ENCODE measurements around the gene GTF3C5. TPM values are rescaled to one million over a fixed set of nuclear protein-coding genes. Genes with fewer than 3 reads are reported as not detected.
"Not testable (repeated sequence)": the region's sequence is repeated elsewhere in the genome, so short reads cannot be mapped to it uniquely, and the experiment has no call there.

Gene GTF3C5
- total RNA-seq, 2 donors from 2014 or later, result 89.7 to 94.6 TPM

- not testable (repeated sequence) for H3K4me3 Mint-ChIP-seq; H3K27ac ChIP-seq (ENCODE audit: low read depth, low read length); H3K4me3 ChIP-seq (ENCODE audit: low read length); DNase-seq; H3K4me1 ChIP-seq (ENCODE audit: control insufficient read depth, insufficient read depth, low read length); H3K9me3 ChIP-seq (ENCODE audit: control insufficient read depth, low read length); H3K9me3 Mint-ChIP-seq; H3K27ac Mint-ChIP-seq; H3K27me3 ChIP-seq (ENCODE audit: control insufficient read depth, insufficient read depth, low read length, poor library complexity, severe bottlenecking); H3K36me3 ChIP-seq (ENCODE audit: control insufficient read depth, insufficient read depth, low read length); H3K9ac ChIP-seq (ENCODE audit: extremely low read depth, low read length, poor library complexity, severe bottlenecking)
- Mint-ChIP-seq H3K27me3 (ENCODE audit: insufficient read depth) (peaks cover 14% of the 10 kb centered on the region), H3K4me1 (peaks cover 21% of the 10 kb centered on the region), H3K36me3 (ENCODE audit: low read depth) (peaks cover 15% of the 10 kb centered on the region)
- 75% methylated on average over 2 of the region's 8 CpGs; no CpG with 5 or more reads in 1 of the 2 experiments for WGBS, 2 experiments (ENCODE audit: insufficient coverage in 1 of 2, insufficient read length in 1 of 2)
These were observed 31.8 kb downstream of the GTF3C5 start for GRCh38 chr9:133062569-133062968.

GRCh38 chr9:133063159-133063499 lies 32.3 kb downstream of the GTF3C5 start:
- Histone ChIP-seq H3K9me3 (ENCODE audit: control insufficient read depth, low read length) (no peaks in the 10 kb centered on the region), H3K27me3 (ENCODE audit: control insufficient read depth, insufficient read depth, low read length, poor library complexity, severe bottlenecking) (no peaks in the 10 kb centered on the region), H3K4me3 (ENCODE audit: low read length) (no peak overlapping the region), H3K4me1 (ENCODE audit: control insufficient read depth, insufficient read depth, low read length) (peaks cover 7% of the 10 kb centered on the region), H3K27ac (ENCODE audit: low read depth, low read length) (no peak overlapping the region), H3K9ac (ENCODE audit: extremely low read depth, low read length, poor library complexity, severe bottlenecking) (no peak overlapping the region), H3K36me3 (ENCODE audit: control insufficient read depth, insufficient read depth, low read length) (peaks cover 7% of the 10 kb centered on the region)
- Mint-ChIP-seq H3K4me1 (peaks cover 21% of the 10 kb centered on the region), H3K9me3 (no peaks in the 10 kb centered on the region), H3K36me3 (ENCODE audit: low read depth) (peaks cover 9% of the 10 kb centered on the region), H3K4me3 (no peak overlapping the region), H3K27ac (no peak overlapping the region), H3K27me3 (ENCODE audit: insufficient read depth) (peaks cover 9% of the 10 kb centered on the region)
- no peak for TF ChIP-seq CTCF (conservative IDR thresholded peaks at IDR 0.05)
- DNase-seq, result no peak
- WGBS, 2 experiments (ENCODE audit: insufficient coverage in 1 of 2, insufficient read length in 1 of 2), result 92 to 98% methylated on average over 6 to 8 of the region's 8 CpGs

GRCh38 chr9:133063500-133064231 lies 32.9 kb downstream of the GTF3C5 start:
- Histone ChIP-seq H3K9me3 (ENCODE audit: control insufficient read depth, low read length) (no peaks in the 10 kb centered on the region), H3K36me3 (ENCODE audit: control insufficient read depth, insufficient read depth, low read length) (peaks cover 3% of the 10 kb centered on the region), H3K4me3 (ENCODE audit: low read length) (no peak overlapping the region), H3K9ac (ENCODE audit: extremely low read depth, low read length, poor library complexity, severe bottlenecking) (no peak overlapping the region), H3K27ac (ENCODE audit: low read depth, low read length) (no peak overlapping the region), H3K4me1 (ENCODE audit: control insufficient read depth, insufficient read depth, low read length) (peaks cover 7% of the 10 kb centered on the region), H3K27me3 (ENCODE audit: control insufficient read depth, insufficient read depth, low read length, poor library complexity, severe bottlenecking) (no peaks in the 10 kb centered on the region)
- no peak for TF ChIP-seq CTCF (conservative IDR thresholded peaks at IDR 0.05)
- no peak overlapping the region for H3K4me3 Mint-ChIP-seq
- no peaks in the 10 kb centered on the region for H3K9me3 Mint-ChIP-seq
- H3K27ac Mint-ChIP-seq, result no peak overlapping the region
- peaks cover 5% of the 10 kb centered on the region for H3K36me3 Mint-ChIP-seq (ENCODE audit: low read depth)
- whole genome bisulfite sequencing, 2 experiments (ENCODE audit: insufficient coverage in 1 of 2, insufficient read length in 1 of 2), result 92 to 99% methylated on average over 8 to 14 of the region's 14 CpGs
- DNase-seq, result no peak
- peaks cover 4% of the 10 kb centered on the region for H3K27me3 Mint-ChIP-seq (ENCODE audit: insufficient read depth)
- H3K4me1 Mint-ChIP-seq, result peaks cover 20% of the 10 kb centered on the region

Measured in endodermal cell (in vitro differentiated cells).